Gastroesophageal sphincter (tissue), 3 donors: ENCODE results near the gene TIGAR.

ENCODE experiments used
- CTCF ChIP-seq, 4 experiments: fragments of 200-600 bp in 2 of 4; fragments of 450-650 bp in 2 of 4; sonication (generic) in 1 of 4; IDR thresholded peaks; one replicate each; pipeline ENCODE4 v1.5.1; 2017 to 2019; ENCODE audit warnings: antibody characterized with exemption in 4 of 4, mild to moderate bottlenecking in 2 of 4, moderate library complexity in 2 of 4
- POLR2A ChIP-seq, 2 donors: fragments of 450-650 bp; IDR thresholded peaks; one replicate each; pipeline ENCODE4 v1.6.1; 2017; ENCODE audit warnings: antibody characterized with exemption in 2 of 2, mild to moderate bottlenecking in 2 of 2, moderate library complexity in 1 of 2

GRCh38 chr12:4297617-4298016 lies 23.4 kb upstream of the TIGAR start:
- TF ChIP-seq CTCF (IDR thresholded peaks at IDR 0.05) (no peak), POLR2A (IDR thresholded peaks at IDR 0.05) (no peak)
